ENCODE measurements around the gene UBE3B.

Gene UBE3B

GRCh38 chr12:109529691-109530640, 52.5 kb downstream of the UBE3B start:
- no peak for DNase-seq (ENCODE audit: low read depth)

GRCh38 chr12:109531411-109531810, 54.0 kb downstream of the UBE3B start:
- no peak for DNase-seq (ENCODE audit: low read depth)

GRCh38 chr12:109532721-109533486, 55.5 kb downstream of the UBE3B start:
- no peak for DNase-seq (ENCODE audit: low read depth)

GRCh38 chr12:109533487-109533740, 56.0 kb downstream of the UBE3B start:
- no peak for DNase-seq (ENCODE audit: low read depth)

GRCh38 chr12:109534456-109534855, 57.0 kb downstream of the UBE3B start:
- DNase-seq (ENCODE audit: low read depth) = no peak

GRCh38 chr12:109535231-109535862, 57.9 kb downstream of the UBE3B start:
- DNase-seq (ENCODE audit: low read depth) = no peak

- no peak for DNase-seq (ENCODE audit: low read depth)
Observed at GRCh38 chr12:109535863-109536250, 58.4 kb downstream of the UBE3B start.

- DNase-seq (ENCODE audit: low read depth) = no peak
Observed at GRCh38 chr12:109537136-109537535, 59.7 kb downstream of the UBE3B start.

GRCh38 chr12:109538191-109538863, 60.9 kb downstream of the UBE3B start:
- DNase-seq (ENCODE audit: low read depth) = no peak

GRCh38 chr12:109539508-109539907, 62.1 kb downstream of the UBE3B start:
- no peak for DNase-seq (ENCODE audit: low read depth)

GRCh38 chr12:109540526-109541412, 63.3 kb downstream of the UBE3B start:
- DNase-seq (ENCODE audit: low read depth) = no peak

GRCh38 chr12:109541413-109541726, 63.9 kb downstream of the UBE3B start:
- DNase-seq (ENCODE audit: low read depth) = no peak

- DNase-seq (ENCODE audit: low read depth) = no peak
Observed at GRCh38 chr12:109542014-109542413, 64.6 kb downstream of the UBE3B start.

GRCh38 chr12:109542876-109543275, 65.4 kb downstream of the UBE3B start:
- DNase-seq (ENCODE audit: low read depth) = no peak

GRCh38 chr12:109544955-109545531, 67.6 kb downstream of the UBE3B start:
- DNase-seq (ENCODE audit: low read depth) = no peak

GRCh38 chr12:109545826-109546225, 68.4 kb downstream of the UBE3B start:
- no peak for DNase-seq (ENCODE audit: low read depth)

GRCh38 chr12:109547286-109547685, 69.9 kb downstream of the UBE3B start:
- DNase-seq (ENCODE audit: low read depth) = no peak

GRCh38 chr12:109548258-109548657, 70.8 kb downstream of the UBE3B start:
- no peak for DNase-seq (ENCODE audit: low read depth)

- DNase-seq (ENCODE audit: low read depth) = no peak
Observed at GRCh38 chr12:109549613-109550270, 72.3 kb downstream of the UBE3B start.

GRCh38 chr12:109550281-109550680, 72.8 kb downstream of the UBE3B start:
- DNase-seq (ENCODE audit: low read depth) = no peak

- DNase-seq (ENCODE audit: low read depth) = no peak
Observed at GRCh38 chr12:109551108-109551507, 73.7 kb downstream of the UBE3B start.

Measured in activated T-cell treated with anti-CD3 and anti-CD28 coated beads for 1 hour (primary cell).